Karpas-422 (cell line): Measurements from ENCODE around the gene NDUFC2. TPM values are rescaled to one million over a fixed set of nuclear protein-coding genes. Genes with fewer than 3 reads are reported as not detected.

Source experiments
- DNase-seq: peaks from one replicate; pipeline ENCODE4 v3.0.0-alpha.2; 2015
- H2AFZ ChIP-seq: fragments of 200-600 bp; sonication (generic); 2 replicates; pipeline ENCODE4 v1.6.1; 2014; ENCODE audit warnings: antibody characterized with exemption, low read length, mixed read lengths
- H3K27ac ChIP-seq: fragments of 200-600 bp; sonication (generic); 2 replicates; pipeline ENCODE4 v1.5.1; 2014; ENCODE audit warnings: mild to moderate bottlenecking, low read length, moderate library complexity
- H3K27me3 ChIP-seq: fragments of 200-600 bp; sonication (generic); 2 replicates; pipeline ENCODE4 v1.6.1; 2014; ENCODE audit warnings: low read length, mixed read lengths
- H3K36me3 ChIP-seq: fragments of 200-600 bp; sonication (generic); 2 replicates; pipeline ENCODE4 v1.6.1; 2014; ENCODE audit warnings: low read length, mixed read lengths; ENCODE audit not compliant: insufficient read depth
- H3K4me1 ChIP-seq: fragments of 200-600 bp; sonication (generic); 2 replicates; pipeline ENCODE4 v1.6.1; 2014; ENCODE audit warnings: mild to moderate bottlenecking, low read length, mixed read lengths
- H3K4me2 ChIP-seq: fragments of 200-600 bp; sonication (generic); 2 replicates; pipeline ENCODE4 v1.6.1; 2014; ENCODE audit warnings: low read length, low read depth, mild to moderate bottlenecking; ENCODE audit not compliant: poor library complexity, severe bottlenecking
- H3K4me3 ChIP-seq: fragments of 200-600 bp; sonication (generic); 2 replicates; pipeline ENCODE4 v1.5.1; 2014; ENCODE audit warnings: mild to moderate bottlenecking, antibody characterized with exemption, low read length, mixed read lengths
- H3K79me2 ChIP-seq: fragments of 200-600 bp; sonication (generic); 2 replicates; pipeline ENCODE4 v1.6.1; 2014; ENCODE audit warnings: mild to moderate bottlenecking, low read length, mixed read lengths
- H3K9ac ChIP-seq: fragments of 200-600 bp; sonication (generic); 2 replicates; pipeline ENCODE4 v1.6.0; 2014; ENCODE audit warnings: low read length
- H3K9me2 ChIP-seq: fragments of 200-600 bp; sonication (generic), shearing (Covaris generic); replicated peaks from 2 replicates; pipeline ENCODE4 v1.6.0; 2014; ENCODE audit warnings: mild to moderate bottlenecking, low read length, moderate library complexity; ENCODE audit not compliant: insufficient read depth
- H3K9me3 ChIP-seq: fragments of 300-700, 200-600 bp; sonication (generic); 2 replicates; pipeline ENCODE4 v1.6.1; 2014; ENCODE audit warnings: low read length, mixed read lengths
- H4K20me1 ChIP-seq: fragments of 200-600 bp; sonication (generic); 2 replicates; pipeline ENCODE4 v1.6.1; 2014; ENCODE audit warnings: mild to moderate bottlenecking, antibody characterized with exemption, low read length, low read depth; ENCODE audit not compliant: insufficient read depth
- total RNA-seq: library from RNA; depleted of rRNA; stranded (reverse); fragments of >200 nt; shearing (Covaris generic); gene quantifications from 2 replicates; pipeline ENCODE4 v1.2.3, GENCODE V29; 2014; ENCODE audit warnings: low replicate concordance; rRNA removed

The NDUFC2 gene
- 51.9 and 94.7 TPM in 2 replicates for total RNA-seq

DNA sequence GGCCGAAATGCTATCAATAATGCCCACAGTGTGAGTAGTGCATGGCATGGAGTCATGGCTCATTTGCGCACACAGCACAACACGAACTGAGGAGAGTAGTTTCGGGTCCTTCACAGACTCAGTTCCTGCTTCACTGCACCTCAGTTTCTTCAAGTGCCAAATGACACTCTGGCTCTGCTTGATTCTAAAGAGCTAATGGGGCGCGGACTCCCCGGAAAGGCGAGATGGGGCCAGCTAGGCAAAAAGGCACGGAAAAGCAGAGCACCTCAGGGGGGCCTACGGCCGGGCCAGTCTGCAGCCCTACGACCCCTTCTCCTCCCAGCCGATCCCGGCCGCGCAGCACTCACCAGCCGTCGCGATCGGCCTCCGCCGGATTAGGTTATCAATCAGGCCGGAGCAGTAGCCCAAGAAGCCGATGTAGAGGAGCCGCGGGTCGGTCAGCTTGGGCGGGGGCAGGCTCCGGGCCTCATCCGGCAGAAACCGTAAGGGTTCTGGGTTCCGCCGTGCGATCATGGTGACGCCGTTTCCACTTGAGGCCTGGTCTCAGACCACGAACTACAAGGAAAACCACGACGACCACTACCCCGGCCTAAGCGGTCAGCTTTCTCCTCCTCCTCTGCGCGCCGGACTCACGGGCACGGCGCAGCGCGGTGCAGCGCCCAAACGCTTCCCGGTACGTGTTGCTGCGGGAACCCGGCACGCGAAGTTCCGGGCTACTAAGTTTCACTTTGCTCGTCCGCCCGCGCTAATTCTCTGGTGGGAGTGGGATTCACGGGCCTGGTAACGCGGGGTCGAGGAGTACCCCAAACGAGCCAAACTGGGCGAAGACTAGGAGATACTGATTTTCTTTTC is at the start of gene NDUFC2:
Gene NDUFC2 (minus strand): TSS at position 631 of the 852 bp plus-strand sequence. CDS start 118 bp downstream, at position 513.
- Histone ChIP-seq H3K4me2 (peak within 1 kb of the TSS; percentile 96), H3K27ac (peak within 1 kb of the TSS; percentile 56), H4K20me1 (peaks cover 15% of the 10 kb centered on the region), H3K9me2 (no peaks in the 10 kb centered on the region), H3K79me2 (peaks cover 52% of the 10 kb centered on the region), H3K9ac (peak within 1 kb of the TSS; percentile 99), H3K9me3 (no peaks in the 10 kb centered on the region), H2AFZ (peak within 1 kb of the TSS; percentile 100), H3K4me1 (peaks cover 40% of the 10 kb centered on the region), H3K36me3 (peaks cover 5% of the 10 kb centered on the region; the same call in 1 of the 2 replicates), H3K27me3 (no peaks in the 10 kb centered on the region), H3K4me3 (peak within 1 kb of the TSS; percentile 99)
- DNase-seq: peak; percentile 90

DNA sequence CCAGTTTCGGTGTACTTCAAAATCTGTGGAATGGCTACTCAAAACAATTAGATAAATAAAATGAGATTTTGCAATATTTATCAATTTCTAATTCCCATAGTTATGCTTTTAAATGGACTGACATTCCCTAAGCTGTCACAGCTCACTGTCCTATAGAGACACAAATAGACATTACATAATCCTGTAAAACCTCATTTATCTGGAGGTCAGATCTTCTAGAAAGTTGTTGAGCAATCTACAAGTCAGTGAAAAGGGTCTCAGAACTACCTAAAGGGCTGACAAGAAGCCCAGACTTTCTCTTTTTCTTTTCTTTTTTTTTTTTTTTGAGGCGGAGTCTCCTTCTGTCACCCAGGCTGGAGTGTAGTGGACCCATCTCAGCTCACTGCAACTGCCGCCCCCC is 47.7 kb upstream of the NDUFC2 start:
- no peak for DNase-seq
- Histone ChIP-seq H3K27ac (no peak overlapping the region), H3K4me3 (no peak overlapping the region), H4K20me1 (no peaks in the 10 kb centered on the region), H3K79me2 (peaks cover 26% of the 10 kb centered on the region), H3K9me3 (no peaks in the 10 kb centered on the region), H3K4me1 (no peaks in the 10 kb centered on the region), H3K27me3 (no peaks in the 10 kb centered on the region), H3K4me2 (no peak overlapping the region), H2AFZ (no peak overlapping the region), H3K9me2 (no peaks in the 10 kb centered on the region), H3K9ac (no peak overlapping the region), H3K36me3 (peaks cover 8% of the 10 kb centered on the region)

DNA sequence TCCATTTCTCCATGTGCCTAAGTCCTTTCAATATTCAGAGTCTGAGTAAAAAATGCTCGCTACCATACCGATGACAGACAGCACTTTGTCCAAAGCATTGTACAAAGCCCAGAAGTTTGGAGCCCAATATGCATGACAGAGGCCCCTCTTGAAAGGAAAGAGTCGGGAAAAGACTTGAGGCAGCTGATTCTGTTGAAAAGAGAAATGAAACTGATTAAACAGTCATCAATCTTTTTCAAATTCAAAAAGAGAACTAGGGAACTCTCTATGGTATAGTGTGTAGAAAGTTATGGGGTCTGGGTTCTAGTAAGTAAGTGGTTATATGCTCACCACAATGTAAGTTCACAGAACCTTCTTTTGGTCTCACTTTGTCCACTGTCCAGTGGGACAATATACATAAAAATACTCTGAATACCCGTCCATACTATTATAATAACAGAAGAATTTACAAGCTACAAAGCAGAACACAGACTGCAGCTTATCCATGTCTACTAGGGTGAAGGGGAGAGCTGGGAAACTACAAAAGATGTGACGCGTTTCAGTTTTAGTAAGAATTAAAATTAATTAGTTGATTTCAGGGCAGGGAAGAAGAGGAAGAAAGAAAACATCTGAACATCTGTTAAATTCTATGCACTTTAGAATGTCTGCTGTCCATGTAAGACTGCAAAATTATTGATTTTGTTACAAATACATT is 33.1 kb upstream of the NDUFC2 start:
- H2AFZ ChIP-seq: no peak overlapping the region
- DNase-seq: no peak
- no peaks in the 10 kb centered on the region for H3K9me3 ChIP-seq
- no peaks in the 10 kb centered on the region for H3K9me2 ChIP-seq
- no peak overlapping the region for H3K9ac ChIP-seq
- H3K27ac ChIP-seq: peak overlapping the region; percentile 8; the same call in 1 of the 2 replicates
- no peaks in the 10 kb centered on the region for H3K27me3 ChIP-seq
- peaks cover 40% of the 10 kb centered on the region for H3K36me3 ChIP-seq
- H4K20me1 ChIP-seq: no peaks in the 10 kb centered on the region
- peaks cover 11% of the 10 kb centered on the region for H3K4me1 ChIP-seq
- no peaks in the 10 kb centered on the region for H3K79me2 ChIP-seq
- H3K4me2 ChIP-seq: no peak overlapping the region
- H3K4me3 ChIP-seq: no peak overlapping the region

DNA sequence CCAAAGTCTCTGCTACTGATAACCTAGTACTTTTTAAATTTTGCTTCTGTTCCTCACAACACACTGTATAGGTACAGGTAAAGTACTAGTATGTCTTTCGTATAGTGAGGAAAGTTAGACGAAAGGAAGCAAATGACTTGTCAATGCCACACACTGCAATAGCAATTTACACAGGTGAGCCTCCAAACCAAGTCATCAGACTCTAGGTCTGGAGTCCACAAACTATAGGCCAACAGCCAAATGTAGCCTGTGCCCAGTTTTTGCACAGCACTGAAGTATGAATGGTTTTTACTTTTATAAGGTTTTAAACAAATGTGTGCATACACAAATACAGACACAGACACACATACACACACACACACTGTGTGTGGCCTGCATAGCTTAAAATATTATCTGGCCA is 31.6 kb upstream of the NDUFC2 start:
- Histone ChIP-seq H3K27ac (no peak overlapping the region), H3K4me1 (peaks cover 11% of the 10 kb centered on the region), H3K9me2 (no peaks in the 10 kb centered on the region), H3K4me2 (no peak overlapping the region), H3K27me3 (no peaks in the 10 kb centered on the region), H3K36me3 (peaks cover 44% of the 10 kb centered on the region), H3K4me3 (no peak overlapping the region), H4K20me1 (no peaks in the 10 kb centered on the region), H3K9ac (no peak overlapping the region), H3K79me2 (no peaks in the 10 kb centered on the region), H2AFZ (no peak overlapping the region), H3K9me3 (no peaks in the 10 kb centered on the region)
- no peak for DNase-seq

DNA sequence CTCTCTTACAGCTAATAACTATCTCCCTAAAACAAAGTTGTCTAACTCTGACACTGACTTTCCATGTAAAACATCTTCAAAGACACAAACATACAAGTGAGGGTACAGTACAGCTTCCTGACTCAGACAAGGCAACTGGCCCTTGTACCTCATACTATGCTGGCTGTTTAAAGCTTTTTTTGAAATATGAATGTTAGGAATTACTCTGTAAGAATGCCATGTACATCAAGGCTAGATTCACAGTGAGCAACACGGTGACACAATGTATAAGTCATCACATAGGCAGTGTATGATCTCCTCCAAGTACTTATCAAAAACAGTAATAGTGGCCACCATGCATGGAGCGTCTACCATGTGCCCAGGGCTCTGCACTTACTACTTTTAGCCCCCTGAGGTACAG is 31.2 kb upstream of the NDUFC2 start:
- H3K4me2 ChIP-seq: no peak overlapping the region
- H3K4me3 ChIP-seq: no peak overlapping the region
- no peaks in the 10 kb centered on the region for H4K20me1 ChIP-seq
- H3K9me3 ChIP-seq: no peaks in the 10 kb centered on the region
- H3K79me2 ChIP-seq: no peaks in the 10 kb centered on the region
- no peak overlapping the region for H2AFZ ChIP-seq
- no peak overlapping the region for H3K27ac ChIP-seq
- H3K4me1 ChIP-seq: peaks cover 11% of the 10 kb centered on the region
- H3K9me2 ChIP-seq: no peaks in the 10 kb centered on the region
- no peak for DNase-seq
- H3K9ac ChIP-seq: no peak overlapping the region
- no peaks in the 10 kb centered on the region for H3K27me3 ChIP-seq
- H3K36me3 ChIP-seq: peaks cover 44% of the 10 kb centered on the region

DNA sequence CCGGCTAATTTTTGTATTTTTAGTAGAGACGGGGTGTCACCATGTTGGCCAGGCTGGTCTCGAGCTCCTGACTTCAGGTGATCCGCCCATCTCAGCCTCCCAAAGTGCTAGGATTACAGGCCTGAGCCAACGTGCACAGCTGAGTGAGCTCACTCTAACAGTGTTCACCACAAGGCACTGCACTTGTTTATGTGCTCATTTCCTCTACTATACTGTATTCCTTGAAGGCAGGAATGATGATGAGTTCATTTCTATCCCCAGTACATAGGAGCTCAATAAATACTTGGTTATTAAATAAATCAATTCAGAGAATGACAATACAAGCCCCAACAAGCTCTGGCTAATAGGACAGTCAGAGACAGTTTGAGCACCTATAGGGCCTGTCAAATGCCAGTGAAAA is 30.7 kb upstream of the NDUFC2 start:
- H3K4me3 ChIP-seq: no peak overlapping the region
- DNase-seq: no peak
- H3K4me2 ChIP-seq: no peak overlapping the region
- no peaks in the 10 kb centered on the region for H3K9me2 ChIP-seq
- no peak overlapping the region for H3K27ac ChIP-seq
- H3K9me3 ChIP-seq: no peaks in the 10 kb centered on the region
- H3K4me1 ChIP-seq: peaks cover 11% of the 10 kb centered on the region
- peaks cover 40% of the 10 kb centered on the region for H3K36me3 ChIP-seq
- no peak overlapping the region for H3K9ac ChIP-seq
- no peaks in the 10 kb centered on the region for H4K20me1 ChIP-seq
- no peaks in the 10 kb centered on the region for H3K79me2 ChIP-seq
- H3K27me3 ChIP-seq: no peaks in the 10 kb centered on the region
- no peak overlapping the region for H2AFZ ChIP-seq

DNA sequence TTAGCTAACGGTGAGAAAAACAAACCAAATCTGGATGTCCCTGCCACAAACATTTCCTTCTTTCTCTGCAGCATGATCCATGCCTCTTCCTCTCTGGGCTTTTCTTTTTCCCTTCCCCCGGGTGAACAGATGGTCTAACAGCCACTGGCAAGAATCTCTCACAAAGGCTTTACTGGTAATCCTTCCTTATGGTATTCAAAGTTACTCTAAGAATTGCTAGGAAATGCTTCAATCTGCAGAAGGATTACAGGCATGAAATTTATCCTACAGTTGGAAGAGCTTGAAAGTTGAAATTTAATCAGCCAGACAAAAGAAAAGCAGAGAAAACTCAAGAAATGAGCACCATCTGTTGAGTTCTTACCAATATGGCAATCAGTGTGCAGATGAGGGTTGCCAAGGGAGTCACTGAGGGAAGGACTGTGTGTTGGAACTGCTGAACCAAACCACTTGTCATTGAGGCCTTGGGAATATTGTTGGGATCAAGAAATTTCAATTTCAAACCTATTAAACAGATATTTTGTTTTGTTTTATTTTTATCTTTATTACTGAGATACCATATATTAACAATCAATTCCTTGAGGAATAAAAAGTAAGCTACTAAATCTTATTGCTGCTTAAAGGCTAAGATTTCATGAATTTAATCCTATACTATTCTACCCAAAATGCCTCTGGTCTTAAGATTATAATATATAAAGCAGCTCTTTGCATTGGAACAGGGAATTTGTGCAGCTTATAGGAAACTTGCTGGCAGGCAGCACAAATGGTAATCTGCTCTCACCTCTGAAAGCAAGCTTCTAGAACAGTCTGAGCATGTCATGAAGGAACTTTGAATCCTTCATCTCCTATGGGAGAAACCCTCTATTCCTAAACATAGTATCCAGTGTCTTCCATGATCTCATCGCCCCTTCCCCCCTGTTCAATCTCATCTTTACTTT is 29.7 kb upstream of the NDUFC2 start:
- no peak overlapping the region for H3K4me2 ChIP-seq
- H3K27me3 ChIP-seq: no peaks in the 10 kb centered on the region
- H3K4me1 ChIP-seq: peaks cover 11% of the 10 kb centered on the region
- H3K27ac ChIP-seq: no peak overlapping the region
- no peak overlapping the region for H3K4me3 ChIP-seq
- H3K36me3 ChIP-seq: peaks cover 39% of the 10 kb centered on the region
- no peaks in the 10 kb centered on the region for H3K79me2 ChIP-seq
- H2AFZ ChIP-seq: no peak overlapping the region
- H4K20me1 ChIP-seq: no peaks in the 10 kb centered on the region
- no peaks in the 10 kb centered on the region for H3K9me2 ChIP-seq
- H3K9ac ChIP-seq: no peak overlapping the region
- DNase-seq: no peak
- no peaks in the 10 kb centered on the region for H3K9me3 ChIP-seq
